NCI-H1694 (cell line): ENCODE data around the gene ATP5IF1.
A peak's percentile ranks its signal among the peaks of the same experiment; 100 is the strongest.

Experiments
- DNase-seq: peaks from one replicate; lab custom pipeline; 2025; lab: John Stamatoyannopoulos, UW

The ATP5IF1 gene

DNA sequence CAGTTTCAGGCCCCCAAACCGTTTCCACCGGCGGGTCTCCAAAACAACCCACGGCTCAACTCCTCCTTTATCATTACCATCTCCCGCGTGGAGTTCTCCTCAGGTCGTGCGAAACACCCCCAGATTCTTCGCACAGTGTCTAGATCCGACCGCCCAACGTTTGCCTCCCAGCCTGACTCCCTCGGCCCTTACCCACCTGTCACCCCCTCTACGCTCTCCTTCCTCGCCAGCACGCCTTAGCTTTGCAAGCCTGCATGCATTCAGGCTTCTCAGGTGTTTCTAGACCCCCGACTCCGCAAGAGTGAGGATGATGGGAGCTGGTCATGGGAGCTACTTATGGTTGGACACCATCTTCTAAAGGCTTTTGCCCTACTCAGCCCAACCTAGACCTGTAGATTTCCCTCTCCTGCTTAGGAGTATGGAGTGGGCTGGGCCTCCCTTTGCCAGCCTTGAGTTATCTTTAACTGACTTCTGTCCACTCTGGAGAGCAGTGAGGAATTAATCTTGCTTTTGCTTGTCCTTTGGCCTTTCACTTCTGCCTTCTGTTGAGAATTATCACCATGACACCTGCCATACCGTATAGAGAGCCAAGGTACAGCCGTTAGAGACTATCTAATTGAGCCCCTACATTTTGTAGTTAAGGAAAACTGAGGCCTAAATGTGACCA lies 865 bp downstream of the ATP5IF1 start:
- DNase-seq = no peak

- no peak for DNase-seq
Measured at GRCh38 chr1:28239004-28239403, 3.1 kb downstream of the ATP5IF1 start.

GRCh38 chr1:28240024-28240423 lies 4.1 kb downstream of the ATP5IF1 start:
- DNase-seq = no peak

GRCh38 chr1:28241638-28242241 lies 5.8 kb downstream of the ATP5IF1 start:
- no peak for DNase-seq

DNA sequence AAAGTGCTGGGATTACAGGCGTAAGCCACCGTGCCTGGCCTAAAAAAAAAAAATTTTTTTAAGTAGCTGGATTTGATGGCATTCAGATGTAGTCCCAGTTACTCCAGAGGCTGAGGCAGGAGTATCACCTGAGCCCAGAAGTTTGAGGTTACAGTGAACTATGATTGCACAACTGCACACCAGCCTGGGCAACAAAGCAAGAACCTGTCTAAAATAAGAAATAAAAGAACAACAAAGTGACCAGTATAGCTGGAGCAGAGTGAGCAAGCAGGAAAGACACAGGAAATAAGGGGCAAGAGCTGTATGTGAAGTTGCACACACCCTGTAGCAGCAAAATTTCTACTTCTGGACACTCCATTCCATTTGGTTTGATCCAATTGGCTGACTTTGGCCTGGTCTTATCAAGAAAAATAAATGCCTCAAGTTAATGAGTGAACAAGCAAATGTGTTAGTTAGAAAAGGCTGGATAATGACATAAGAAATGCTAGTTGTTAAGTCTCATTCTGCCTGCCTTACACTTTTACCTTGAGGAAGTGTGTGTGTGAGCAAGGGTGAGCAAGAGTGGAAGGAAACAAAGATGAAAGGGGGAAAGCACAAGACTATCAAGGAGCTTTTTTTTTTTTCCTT lies 7.9 kb downstream of the ATP5IF1 start:
- DNase-seq = no peak

- no peak for DNase-seq
Measured at GRCh38 chr1:28244549-28245251, 8.8 kb downstream of the ATP5IF1 start.

GRCh38 chr1:28246427-28246832 lies 10.5 kb downstream of the ATP5IF1 start:
- no peak for DNase-seq

- DNase-seq = no peak
Measured at GRCh38 chr1:28247612-28248272, 11.8 kb downstream of the ATP5IF1 start.

- peak; percentile 64 for DNase-seq
Measured at GRCh38 chr1:28248273-28249012, 12.5 kb downstream of the ATP5IF1 start.

- DNase-seq = no peak
Measured at GRCh38 chr1:28249013-28249865, 13.3 kb downstream of the ATP5IF1 start.

DNA sequence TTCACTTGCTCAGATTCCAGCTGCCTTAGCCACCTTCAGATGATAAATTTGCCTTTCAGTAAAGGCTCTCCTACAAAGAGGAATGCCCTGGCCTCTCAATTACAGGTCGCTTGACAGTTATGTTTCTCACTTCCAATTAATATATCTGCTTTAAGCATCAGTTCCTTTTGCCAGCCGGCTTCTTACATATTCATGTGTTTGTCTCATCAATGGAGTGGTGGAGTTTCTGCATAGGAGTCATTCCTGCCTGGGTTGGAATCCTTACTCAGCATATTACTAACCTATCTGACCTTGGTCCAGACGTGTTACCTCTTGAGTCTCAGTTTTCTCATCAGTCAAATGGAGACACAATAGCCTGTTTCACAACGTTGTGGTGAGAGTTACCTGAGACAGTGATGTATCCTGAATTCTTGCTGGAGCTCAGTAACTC lies 14.0 kb downstream of the ATP5IF1 start:
- DNase-seq = no peak

GRCh38 chr1:28256197-28256827 lies 20.4 kb downstream of the ATP5IF1 start:
- DNase-seq = no peak

DNA sequence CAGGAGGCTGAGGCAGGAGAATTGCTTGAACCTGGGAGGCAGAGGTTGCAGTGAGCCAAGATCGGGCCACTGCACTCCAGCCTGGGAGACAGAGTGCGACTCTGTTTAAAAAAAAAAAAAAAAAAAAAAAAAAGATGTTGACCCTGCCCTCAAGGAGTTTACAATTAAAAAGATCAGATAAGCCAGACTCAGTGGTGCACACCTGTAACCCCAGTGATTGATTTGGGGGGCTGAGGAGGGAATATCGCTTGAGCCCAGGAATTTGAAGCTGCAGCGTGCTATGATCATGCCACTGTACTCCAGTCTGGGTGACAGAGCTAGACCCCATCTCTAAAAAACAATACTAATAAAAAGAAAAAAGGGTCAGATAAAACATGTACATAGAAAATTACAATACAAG lies 21.8 kb downstream of the ATP5IF1 start:
- no peak for DNase-seq

GRCh38 chr1:28258628-28259251 lies 22.8 kb downstream of the ATP5IF1 start:
- DNase-seq = no peak

DNA sequence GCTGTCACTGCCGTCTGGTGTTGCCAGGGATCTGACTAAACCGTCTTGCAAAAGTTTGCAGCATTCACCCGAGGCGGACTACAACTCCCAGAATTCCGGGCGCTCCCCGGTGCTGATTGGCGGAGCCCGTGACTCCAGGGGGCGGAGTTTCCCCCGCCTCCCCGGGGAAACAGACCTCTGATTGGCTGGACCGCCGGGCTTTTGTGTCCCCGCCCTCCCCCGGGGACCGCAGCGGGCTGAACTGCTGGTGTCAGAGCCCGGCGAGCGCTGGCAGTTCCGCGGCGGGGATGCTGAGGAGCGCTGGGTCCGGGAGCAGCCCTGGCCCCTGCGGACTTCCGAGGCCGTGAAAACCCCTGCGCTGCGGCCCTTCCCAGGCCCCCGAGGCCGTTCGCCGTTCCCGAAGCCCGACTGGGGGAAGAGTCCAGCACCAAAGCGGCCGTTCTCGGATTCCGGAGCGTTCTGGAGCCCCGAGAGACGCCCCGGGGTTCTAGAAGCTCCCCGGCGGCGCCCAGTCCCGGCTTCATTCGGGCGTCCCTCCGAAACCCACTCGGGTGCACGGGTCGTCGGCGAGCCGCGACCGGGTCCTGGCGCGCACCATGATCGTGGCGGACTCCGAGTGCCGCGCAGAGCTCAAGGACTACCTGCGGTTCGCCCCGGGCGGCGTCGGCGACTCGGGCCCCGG lies 23.5 kb downstream of the ATP5IF1 start, which contains the start of gene SESN2:
Gene SESN2, plus strand, starts transcription at position 267 of the 682 bp plus-strand sequence. Its CDS starts 330 bp downstream, at position 597.
- peak; percentile 86 for DNase-seq

- no peak for DNase-seq
Measured at GRCh38 chr1:28259934-28260802, 24.2 kb downstream of the ATP5IF1 start.

- no peak for DNase-seq
Measured at GRCh38 chr1:28260803-28261174, 24.9 kb downstream of the ATP5IF1 start.

GRCh38 chr1:28264897-28265296 lies 29.0 kb downstream of the ATP5IF1 start:
- no peak for DNase-seq
